ENCODE results near the gene PPP1R2B. TPM values are rescaled to one million over a fixed set of nuclear protein-coding genes. Genes with fewer than 3 reads are reported as not detected.
"Not testable (repeated sequence)": the region's sequence is repeated elsewhere in the genome, so short reads cannot be mapped to it uniquely, and the experiment has no call there.

PPP1R2B gene
- total and polyA plus RNA-seq, 2 donors (not counting 1 experiment from before 2014, with no cell fraction given): 0.17 TPM; not detected in 1

DNA sequence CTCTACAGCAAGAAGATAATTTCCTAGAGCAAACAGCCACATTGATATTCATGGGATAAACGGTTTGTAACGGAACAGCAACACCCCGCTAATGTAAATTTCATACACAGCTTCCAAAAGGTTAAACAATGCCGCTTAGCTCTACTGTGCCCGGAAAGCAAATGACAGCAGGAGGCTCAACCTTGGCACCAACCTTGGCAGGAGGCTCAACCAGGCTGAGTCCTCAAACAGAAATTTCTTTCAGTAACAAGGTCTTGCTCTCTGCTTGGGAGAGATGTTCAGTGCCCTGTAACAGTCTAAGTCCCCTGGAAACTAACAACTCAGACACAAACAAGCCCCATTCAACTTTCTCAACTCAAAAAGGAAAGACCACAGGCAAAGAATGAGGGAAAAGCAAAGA lies 11.1 kb upstream of the PPP1R2B start:
- Histone ChIP-seq H3K27ac (ENCODE audit: insufficient read depth, low read length) (no peak overlapping the region), H3K4me1 (ENCODE audit: control insufficient read depth, extremely low read depth, insufficient read depth, low read length) (no peaks in the 10 kb centered on the region), H3K79me2 (ENCODE audit: control insufficient read depth, insufficient read depth, low read length) (no peaks in the 10 kb centered on the region), H4K20me1 (ENCODE audit: control insufficient read depth, extremely low read depth, insufficient read depth, low read length) (no peaks in the 10 kb centered on the region), H3K9ac (ENCODE audit: insufficient read depth, low read length) (no peak overlapping the region), H3K36me3 (ENCODE audit: control insufficient read depth, insufficient read depth, low read length) (no peaks in the 10 kb centered on the region), H2AFZ (ENCODE audit: low read length) (no peak overlapping the region), H3K4me3 (replicated peaks in 1 of 4; ENCODE audit: control extremely low read depth in 1 of 4, insufficient read depth in 1 of 4, low read depth in 3 of 4, low read length in 4 of 4) (no peak overlapping the region), H3K27me3 (ENCODE audit: control insufficient read depth, insufficient read depth, low read length) (no peaks in the 10 kb centered on the region), H3K9me3 (ENCODE audit: control insufficient read depth, insufficient read depth, low read depth, low read length) (no peaks in the 10 kb centered on the region), H3K4me2 (ENCODE audit: extremely low read depth, insufficient read depth, low read length) (no peak overlapping the region)
- no peak for DNase-seq (ENCODE audit: low read depth in 2 of 2)
- TF ChIP-seq, protein P1, sequence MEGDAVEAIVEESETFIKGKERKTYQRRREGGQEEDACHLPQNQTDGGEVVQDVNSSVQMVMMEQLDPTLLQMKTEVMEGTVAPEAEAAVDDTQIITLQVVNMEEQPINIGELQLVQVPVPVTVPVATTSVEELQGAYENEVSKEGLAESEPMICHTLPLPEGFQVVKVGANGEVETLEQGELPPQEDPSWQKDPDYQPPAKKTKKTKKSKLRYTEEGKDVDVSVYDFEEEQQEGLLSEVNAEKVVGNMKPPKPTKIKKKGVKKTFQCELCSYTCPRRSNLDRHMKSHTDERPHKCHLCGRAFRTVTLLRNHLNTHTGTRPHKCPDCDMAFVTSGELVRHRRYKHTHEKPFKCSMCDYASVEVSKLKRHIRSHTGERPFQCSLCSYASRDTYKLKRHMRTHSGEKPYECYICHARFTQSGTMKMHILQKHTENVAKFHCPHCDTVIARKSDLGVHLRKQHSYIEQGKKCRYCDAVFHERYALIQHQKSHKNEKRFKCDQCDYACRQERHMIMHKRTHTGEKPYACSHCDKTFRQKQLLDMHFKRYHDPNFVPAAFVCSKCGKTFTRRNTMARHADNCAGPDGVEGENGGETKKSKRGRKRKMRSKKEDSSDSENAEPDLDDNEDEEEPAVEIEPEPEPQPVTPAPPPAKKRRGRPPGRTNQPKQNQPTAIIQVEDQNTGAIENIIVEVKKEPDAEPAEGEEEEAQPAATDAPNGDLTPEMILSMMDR (conservative IDR thresholded peaks at IDR 0.05 in 1 of 2, IDR thresholded peaks at IDR 0.05 in 1 of 2; ENCODE audit: low read depth in 1 of 2, low read length in 2 of 2): no peak
- TF ChIP-seq EZH2 (IDR thresholded peaks at IDR 0.05; ENCODE audit: low read length, missing control alignments): no peak

DNA sequence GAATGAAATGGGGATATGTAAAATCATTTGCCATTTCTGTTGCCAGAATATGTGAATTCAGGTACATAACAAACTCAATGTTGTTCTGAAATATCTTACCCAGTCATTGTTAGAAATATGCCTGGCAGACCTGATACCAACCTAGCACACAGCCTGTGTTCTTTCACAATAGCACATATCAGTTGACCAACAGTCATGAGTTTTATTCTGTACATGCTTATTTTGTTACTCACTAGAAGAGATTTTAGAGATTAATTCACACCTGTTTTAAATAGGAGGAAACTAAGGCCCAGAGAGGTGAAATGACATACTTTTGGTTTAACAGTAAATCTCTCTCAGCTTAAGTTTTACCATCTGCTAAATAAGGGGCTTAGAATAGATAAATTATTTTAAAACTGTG lies 8.4 kb upstream of the PPP1R2B start:
- no peak overlapping the region for H3K4me2 ChIP-seq (ENCODE audit: extremely low read depth, insufficient read depth, low read length)
- H3K36me3 ChIP-seq (ENCODE audit: control insufficient read depth, insufficient read depth, low read length): no peaks in the 10 kb centered on the region
- H3K9ac ChIP-seq (ENCODE audit: insufficient read depth, low read length): no peak overlapping the region
- H3K4me3 ChIP-seq (replicated peaks in 1 of 4; ENCODE audit: control extremely low read depth in 1 of 4, insufficient read depth in 1 of 4, low read depth in 3 of 4, low read length in 4 of 4): no peak overlapping the region
- no peaks in the 10 kb centered on the region for H4K20me1 ChIP-seq (ENCODE audit: control insufficient read depth, extremely low read depth, insufficient read depth, low read length)
- no peaks in the 10 kb centered on the region for H3K9me3 ChIP-seq (ENCODE audit: control insufficient read depth, insufficient read depth, low read depth, low read length)
- H3K27ac ChIP-seq (ENCODE audit: insufficient read depth, low read length): no peak overlapping the region
- H2AFZ ChIP-seq (ENCODE audit: low read length): no peak overlapping the region
- H3K4me1 ChIP-seq (ENCODE audit: control insufficient read depth, extremely low read depth, insufficient read depth, low read length): no peaks in the 10 kb centered on the region
- H3K79me2 ChIP-seq (ENCODE audit: control insufficient read depth, insufficient read depth, low read length): no peaks in the 10 kb centered on the region
- no peak for TF ChIP-seq EZH2 (IDR thresholded peaks at IDR 0.05; ENCODE audit: low read length, missing control alignments)
- TF ChIP-seq, protein P1 (conservative IDR thresholded peaks at IDR 0.05 in 1 of 2, IDR thresholded peaks at IDR 0.05 in 1 of 2; ENCODE audit: low read depth in 1 of 2, low read length in 2 of 2): no peak
- DNase-seq (ENCODE audit: low read depth in 2 of 2): no peak
- H3K27me3 ChIP-seq (ENCODE audit: control insufficient read depth, insufficient read depth, low read length): no peaks in the 10 kb centered on the region

DNA sequence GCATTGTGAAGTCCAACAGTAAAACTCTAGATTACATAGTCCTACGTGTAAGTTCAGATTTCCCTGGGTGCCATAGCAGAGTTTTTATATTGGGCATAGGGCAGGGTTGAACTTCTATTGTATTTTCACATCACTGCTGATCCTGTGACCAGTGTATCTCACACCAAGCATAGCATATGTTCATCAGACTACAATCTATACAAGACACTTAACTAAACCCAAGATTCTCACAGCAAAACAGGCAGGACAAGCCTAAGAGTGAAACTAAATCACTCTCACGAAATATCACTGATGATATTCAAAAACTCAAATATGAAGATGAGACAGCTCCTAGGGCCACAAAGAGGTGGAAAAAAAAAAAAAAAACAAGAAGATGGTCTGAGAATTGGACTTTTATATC lies 3.2 kb upstream of the PPP1R2B start:
- DNase-seq (ENCODE audit: low read depth in 2 of 2): no peak
- TF ChIP-seq EZH2 (IDR thresholded peaks at IDR 0.05; ENCODE audit: low read length, missing control alignments): no peak
- TF ChIP-seq, protein P1 (conservative IDR thresholded peaks at IDR 0.05 in 1 of 2, IDR thresholded peaks at IDR 0.05 in 1 of 2; ENCODE audit: low read depth in 1 of 2, low read length in 2 of 2): no peak
- Histone ChIP-seq H2AFZ (ENCODE audit: low read length) (no peak overlapping the region), H3K36me3 (ENCODE audit: control insufficient read depth, insufficient read depth, low read length) (no peaks in the 10 kb centered on the region), H3K27me3 (ENCODE audit: control insufficient read depth, insufficient read depth, low read length) (no peaks in the 10 kb centered on the region), H3K79me2 (ENCODE audit: control insufficient read depth, insufficient read depth, low read length) (no peaks in the 10 kb centered on the region), H3K9me3 (ENCODE audit: control insufficient read depth, insufficient read depth, low read depth, low read length) (no peaks in the 10 kb centered on the region), H3K9ac (ENCODE audit: insufficient read depth, low read length) (no peak overlapping the region), H3K4me1 (ENCODE audit: control insufficient read depth, extremely low read depth, insufficient read depth, low read length) (no peaks in the 10 kb centered on the region), H3K27ac (ENCODE audit: insufficient read depth, low read length) (no peak overlapping the region), H3K4me3 (replicated peaks in 1 of 4; ENCODE audit: control extremely low read depth in 1 of 4, insufficient read depth in 1 of 4, low read depth in 3 of 4, low read length in 4 of 4) (no peak overlapping the region), H4K20me1 (ENCODE audit: control insufficient read depth, extremely low read depth, insufficient read depth, low read length) (no peaks in the 10 kb centered on the region), H3K4me2 (ENCODE audit: extremely low read depth, insufficient read depth, low read length) (no peak overlapping the region)

DNA sequence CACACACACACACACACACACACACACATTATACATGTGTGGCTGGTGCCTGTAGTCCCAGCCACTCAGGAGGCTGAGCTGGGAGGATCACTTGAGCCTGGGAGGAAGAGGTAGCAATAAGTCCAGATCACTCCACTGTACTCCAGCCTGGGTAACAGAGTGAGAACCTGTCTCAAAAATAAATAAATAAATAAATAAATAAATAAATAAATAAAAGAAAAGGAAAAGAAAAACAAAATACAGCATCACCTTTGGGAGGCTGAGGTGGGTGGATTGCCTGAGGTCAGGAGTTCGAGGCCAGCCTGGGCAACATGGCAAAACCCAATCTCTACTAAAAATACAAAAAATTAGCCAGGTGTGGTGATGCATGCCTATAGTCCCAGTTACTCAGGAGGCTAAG lies 1.6 kb upstream of the PPP1R2B start:
- H3K27ac ChIP-seq (ENCODE audit: insufficient read depth, low read length); H3K4me3 ChIP-seq (replicated peaks in 1 of 4; ENCODE audit: control extremely low read depth in 1 of 4, insufficient read depth in 1 of 4, low read depth in 3 of 4, low read length in 4 of 4); H3K36me3 ChIP-seq (ENCODE audit: control insufficient read depth, insufficient read depth, low read length); DNase-seq (ENCODE audit: low read depth in 2 of 2); H3K4me1 ChIP-seq (ENCODE audit: control insufficient read depth, extremely low read depth, insufficient read depth, low read length); H3K27me3 ChIP-seq (ENCODE audit: control insufficient read depth, insufficient read depth, low read length); H4K20me1 ChIP-seq (ENCODE audit: control insufficient read depth, extremely low read depth, insufficient read depth, low read length); H3K4me2 ChIP-seq (ENCODE audit: extremely low read depth, insufficient read depth, low read length); H3K9ac ChIP-seq (ENCODE audit: insufficient read depth, low read length); H3K9me3 ChIP-seq (ENCODE audit: control insufficient read depth, insufficient read depth, low read depth, low read length); H2AFZ ChIP-seq (ENCODE audit: low read length); H3K79me2 ChIP-seq (ENCODE audit: control insufficient read depth, insufficient read depth, low read length): not testable (repeated sequence)
